SK-N-SH (cell line): Measurements from ENCODE around the gene GNB5. TPM values are rescaled to one million over a fixed set of nuclear protein-coding genes. Genes with fewer than 3 reads are reported as not detected.

Experiments used
- CTCF ChIA-PET: fragments of 300-600, 350-600 bp; formaldehyde crosslinking; extraction: SDS; loops from one replicate; lab custom pipeline; 2021; lab: Yijun Ruan, JAX
- POLR2A ChIA-PET: fragments of 350-600 bp; sonication (Branson Sonifier 250); formaldehyde crosslinking; extraction: SDS; loops from one replicate; lab custom pipeline; 2020; ENCODE audit warnings: antibody characterized with exemption, inconsistent platforms; lab: Yijun Ruan, JAX
- DNase-seq: peaks from one replicate; pipeline ENCODE4 v3.0.0; 2012
- H2AFZ ChIP-seq: fragments of 200-600 bp; sonication (generic); 2 replicates; pipeline ENCODE4 v1.8.1; 2016; ENCODE audit warnings: antibody characterized with exemption, mild to moderate bottlenecking, low read depth
- H3F3A ChIP-seq: fragments of 200-600 bp; sonication (generic); replicated peaks from 2 replicates; pipeline ENCODE3; 2016; ENCODE audit warnings: antibody characterized with exemption, mild to moderate bottlenecking; ENCODE audit not compliant: insufficient read depth
- H3K27ac ChIP-seq, 2 experiments: fragments of 200-500 bp in 1 of 2; fragments of 200-600 bp in 1 of 2; sonication (Bioruptor generic) in 1 of 2; sonication (generic), shearing (Covaris generic) in 1 of 2; 2 replicates each; pipeline versions ENCODE4 v1.5.1 to v1.6.1; 2014 to 2016; ENCODE audit warnings: low read depth in 2 of 2, inconsistent platforms in 1 of 2, low read length in 1 of 2, mild to moderate bottlenecking in 1 of 2, mixed read lengths in 1 of 2
- H3K27me3 ChIP-seq: fragments of 200-600 bp; sonication (generic), shearing (Covaris generic); 2 replicates; pipeline ENCODE4 v1.6.1; 2016; ENCODE audit warnings: mixed run types; ENCODE audit not compliant: insufficient read depth
- H3K36me3 ChIP-seq, 2 experiments: fragments of 200-500 bp in 1 of 2; fragments of 200-600 bp in 1 of 2; sonication (Bioruptor generic) in 1 of 2; sonication (generic) in 1 of 2; replicated peaks in 1 of 2; 2 replicates each; pipeline versions ENCODE3 to v1.5.1; 2014 to 2016; ENCODE audit warnings: low read length in 1 of 2, mild to moderate bottlenecking in 1 of 2; ENCODE audit not compliant: insufficient read depth in 2 of 2, control insufficient read depth in 1 of 2
- H3K4me1 ChIP-seq, 2 experiments: fragments of 200-500 bp in 1 of 2; fragments of 200-600 bp in 1 of 2; sonication (Bioruptor generic) in 1 of 2; sonication (generic), shearing (Covaris generic) in 1 of 2; 2 replicates each; pipeline versions ENCODE4 v1.5.1 to v1.6.1; 2014 to 2016; ENCODE audit warnings: low read depth in 1 of 2, low read length in 1 of 2, mixed run types in 1 of 2; ENCODE audit not compliant: insufficient read depth in 2 of 2, control insufficient read depth in 1 of 2
- H3K4me2 ChIP-seq: fragments of 200-600 bp; sonication (generic), shearing (Covaris generic); 2 replicates; pipeline ENCODE4 v1.6.1; 2017; ENCODE audit warnings: mixed run types
- H3K4me3 ChIP-seq, 2 experiments: fragments of 200-500 bp in 1 of 2; fragments of 200-600 bp in 1 of 2; sonication (Bioruptor generic) in 1 of 2; sonication (generic), shearing (Covaris generic) in 1 of 2; 2 replicates each; pipeline versions ENCODE4 v1.5.1 to v1.8.1; 2014 to 2016; ENCODE audit warnings: low read depth in 2 of 2, inconsistent platforms in 1 of 2, low read length in 1 of 2, mild to moderate bottlenecking in 1 of 2, mixed read lengths in 1 of 2, moderate library complexity in 1 of 2
- H3K79me2 ChIP-seq: fragments of 200-600 bp; sonication (generic); 2 replicates; pipeline ENCODE4 v1.8.1; 2017; ENCODE audit warnings: mild to moderate bottlenecking; ENCODE audit not compliant: insufficient read depth
- H3K9ac ChIP-seq: fragments of 200-600 bp; sonication (generic); 2 replicates; pipeline ENCODE4 v1.6.1; 2017; ENCODE audit warnings: mixed run types
- H3K9me2 ChIP-seq: fragments of 200-600 bp; sonication (generic); 2 replicates; pipeline ENCODE4 v1.6.1; 2017; ENCODE audit warnings: mixed run types
- H3K9me3 ChIP-seq: fragments of 200-600 bp; sonication (generic); 2 replicates; pipeline ENCODE4 v1.6.1; 2017; ENCODE audit warnings: mixed run types, mild to moderate bottlenecking, moderate library complexity
- H4K20me1 ChIP-seq: fragments of 200-600 bp; sonication (generic); 2 replicates; pipeline ENCODE4 v1.6.1; 2017; ENCODE audit warnings: mild to moderate bottlenecking, mixed run types; ENCODE audit not compliant: insufficient read depth
- CHD2 ChIP-seq: fragments of 150-350 bp; IDR thresholded peaks from 2 replicates; pipeline ENCODE4 v1.6.1; 2018; ENCODE audit warnings: low read length; ENCODE audit not compliant: partially characterized antibody
- ELF1 ChIP-seq: IDR thresholded peaks from 2 replicates; pipeline ENCODE4 v1.4.0; 2012
- EZH2phosphoT487 ChIP-seq: fragments of 200-600 bp; sonication (generic); IDR thresholded peaks from 2 replicates; pipeline ENCODE4 v1.6.1; 2017; ENCODE audit warnings: low read depth, mixed run types, mild to moderate bottlenecking, antibody characterized with exemption, moderate library complexity, borderline replicate concordance
- GATA2 ChIP-seq: sonication (generic); formaldehyde crosslinking; IDR thresholded peaks from 2 replicates; pipeline ENCODE4 v1.5.0; 2020; ENCODE audit warnings: mild to moderate bottlenecking, missing genetic modification reagents
- IRF3 ChIP-seq: fragments of 150-350 bp; IDR thresholded peaks from 2 replicates; pipeline ENCODE4 v1.6.1; 2016; ENCODE audit warnings: mild to moderate bottlenecking, low read depth, low read length
- MEF2A ChIP-seq: IDR thresholded peaks from 2 replicates; pipeline ENCODE4 v1.4.0; 2012; ENCODE audit warnings: low read depth, borderline replicate concordance
- MXI1 ChIP-seq: IDR thresholded peaks from 2 replicates; pipeline ENCODE4 v1.6.1; 2012; ENCODE audit warnings: mild to moderate bottlenecking, low read depth, low read length, improper control_type of control experiment
- NFIC ChIP-seq: IDR thresholded peaks from 2 replicates; pipeline ENCODE4 v1.4.0; 2012; ENCODE audit warnings: borderline replicate concordance
- PBX3 ChIP-seq: IDR thresholded peaks from 2 replicates; pipeline ENCODE4; 2012
- RAD21 ChIP-seq: IDR thresholded peaks from 2 replicates; pipeline ENCODE4 v1.6.1; 2012; ENCODE audit warnings: mild to moderate bottlenecking, low read length
- RCOR1 ChIP-seq: fragments of 150-350 bp; IDR thresholded peaks from 2 replicates; pipeline ENCODE4 v1.6.1; 2017; ENCODE audit warnings: antibody characterized with exemption, low read length
- TAF1 ChIP-seq: IDR thresholded peaks from 2 replicates; pipeline ENCODE4 v1.6.1; 2012; ENCODE audit warnings: low read depth, mild to moderate bottlenecking, low read length, moderate library complexity, borderline replicate concordance
- USF2 ChIP-seq: fragments of 150-350 bp; IDR thresholded peaks from 2 replicates; pipeline ENCODE4 v1.6.1; 2017; ENCODE audit warnings: antibody characterized with exemption, low read length, low read depth, borderline replicate concordance
- YY1 ChIP-seq: IDR thresholded peaks from 2 replicates; pipeline ENCODE4 v1.4.0; 2012; ENCODE audit warnings: low read depth, mild to moderate bottlenecking
- WGBS: methylation state at CpG from one replicate; pipeline ENCODE4 v1.1.6; 2017; ENCODE audit warnings: low lambda C conversion rate; 5-methylcytosine and 5-hydroxymethylcytosine counted together
- polyA plus RNA-seq, 3 experiments: library from polyadenylated mRNA; depleted of rRNA; stranded (reverse); fragments of >200 nt; gene quantifications; 2 replicates each; pipeline ENCODE4 v1.2.3, GENCODE V29; 2012
- TF ChIP-seq, protein P1 (sequence below): IDR thresholded peaks from 2 replicates; pipeline ENCODE4 v1.4.0; 2012; ENCODE audit warnings: low read depth, borderline replicate concordance
- TF ChIP-seq, protein P2 (sequence below): IDR thresholded peaks from 2 replicates; pipeline ENCODE4 v1.4.0; 2012; ENCODE audit warnings: low read depth

GNB5 gene
- polyA plus RNA-seq, 1 of the 3 experiments (the other 2 are of a cell fraction) = 73.7 TPM

- Histone ChIP-seq H3K9me3 (no peaks in the 10 kb centered on the region), H3K9ac (no peak overlapping the region), H3K36me3 (no peaks in the 10 kb centered on the region), H4K20me1 (no peaks in the 10 kb centered on the region), H3F3A (peaks cover 18% of the 10 kb centered on the region), H2AFZ (no peak overlapping the region), H3K27ac (no peak overlapping the region), H3K9me2 (no peaks in the 10 kb centered on the region), H3K4me3 (no peak overlapping the region), H3K27me3 (no peaks in the 10 kb centered on the region), H3K79me2 (no peaks in the 10 kb centered on the region), H3K4me2 (no peak overlapping the region), H3K4me1 (peaks cover 0 to 18% of the 10 kb centered on the region in 2 experiments; a peak in 2 of 4 replicates)
- ChIA-PET CTCF (no interaction called here), POLR2A (no interaction called here)
- 87% methylated on average over 2 of the region's 2 CpGs for WGBS
- no peak for DNase-seq
- TF ChIP-seq ELF1 (no peak), NFIC (no peak), YY1 (no peak), USF2 (no peak), IRF3 (no peak), RCOR1 (no peak)
- TF ChIP-seq, protein P1, sequence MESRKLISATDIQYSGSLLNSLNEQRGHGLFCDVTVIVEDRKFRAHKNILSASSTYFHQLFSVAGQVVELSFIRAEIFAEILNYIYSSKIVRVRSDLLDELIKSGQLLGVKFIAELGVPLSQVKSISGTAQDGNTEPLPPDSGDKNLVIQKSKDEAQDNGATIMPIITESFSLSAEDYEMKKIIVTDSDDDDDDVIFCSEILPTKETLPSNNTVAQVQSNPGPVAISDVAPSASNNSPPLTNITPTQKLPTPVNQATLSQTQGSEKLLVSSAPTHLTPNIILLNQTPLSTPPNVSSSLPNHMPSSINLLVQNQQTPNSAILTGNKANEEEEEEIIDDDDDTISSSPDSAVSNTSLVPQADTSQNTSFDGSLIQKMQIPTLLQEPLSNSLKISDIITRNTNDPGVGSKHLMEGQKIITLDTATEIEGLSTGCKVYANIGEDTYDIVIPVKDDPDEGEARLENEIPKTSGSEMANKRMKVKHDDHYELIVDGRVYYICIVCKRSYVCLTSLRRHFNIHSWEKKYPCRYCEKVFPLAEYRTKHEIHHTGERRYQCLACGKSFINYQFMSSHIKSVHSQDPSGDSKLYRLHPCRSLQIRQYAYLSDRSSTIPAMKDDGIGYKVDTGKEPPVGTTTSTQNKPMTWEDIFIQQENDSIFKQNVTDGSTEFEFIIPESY = no peak
- TF ChIP-seq, protein P2, sequence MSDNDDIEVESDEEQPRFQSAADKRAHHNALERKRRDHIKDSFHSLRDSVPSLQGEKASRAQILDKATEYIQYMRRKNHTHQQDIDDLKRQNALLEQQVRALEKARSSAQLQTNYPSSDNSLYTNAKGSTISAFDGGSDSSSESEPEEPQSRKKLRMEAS = no peak
Observed at GRCh38 chr15:52105846-52106245, 85.3 kb downstream of the GNB5 start.

GRCh38 chr15:52104532-52105004 lies 86.6 kb downstream of the GNB5 start:
- ChIA-PET CTCF (interaction anchor here (0.6 kb wide), 1 partner anchor 104 kb away, joined by 3 read pairs; no protein-coding TSS in a partner anchor), POLR2A (no interaction called here)
- TF ChIP-seq PBX3 = no peak
- no peak for TF ChIP-seq MEF2A
- TF ChIP-seq IRF3 = no peak
- no peak for TF ChIP-seq YY1
- no peak for TF ChIP-seq GATA2 (CRISPR knock-in tag)
- TF ChIP-seq, protein P1 = no peak
- TF ChIP-seq MXI1 = no peak
- no peak for TF ChIP-seq EZH2phosphoT487
- no peak for TF ChIP-seq RAD21
- no peak for TF ChIP-seq TAF1
- TF ChIP-seq CHD2 = no peak

More at GRCh38 chr15:52104532-52105004, 86.6 kb downstream of the GNB5 start:
- H2AFZ ChIP-seq = no peak overlapping the region
- DNase-seq = no peak
- H3K27me3 ChIP-seq = no peaks in the 10 kb centered on the region
- H3K79me2 ChIP-seq = no peaks in the 10 kb centered on the region
- no peaks in the 10 kb centered on the region for H3K9me3 ChIP-seq
- no peak overlapping the region for H3K9ac ChIP-seq
- no peak overlapping the region for H3K4me2 ChIP-seq
- H4K20me1 ChIP-seq = no peaks in the 10 kb centered on the region
- no peaks in the 10 kb centered on the region for H3K9me2 ChIP-seq
- WGBS = 97% methylated on average over 5 of the region's 5 CpGs
- peaks cover 0 to 18% of the 10 kb centered on the region in 2 experiments; a peak in 3 of 4 replicates for H3K4me1 ChIP-seq
- no peak overlapping the region for H3K4me3 ChIP-seq
- peaks cover 18% of the 10 kb centered on the region for H3F3A ChIP-seq
- no peaks in the 10 kb centered on the region for H3K36me3 ChIP-seq
- no peak overlapping the region for H3K27ac ChIP-seq
